A549 (cell line): ENCODE measurements around the gene ECE1.

Experiments used
- CTCF ChIP-seq: fragments of >200 bp; sonication (Bioruptor Twin); formaldehyde crosslinking; IDR thresholded peaks from 3 replicates; pipeline ENCODE4 v1.5.1; 2016
- EP300 ChIP-seq, 2 experiments: fragments of >200 bp; sonication (Bioruptor Twin); formaldehyde crosslinking; IDR thresholded peaks; 2 replicates in 1 of 2; 3 replicates in 1 of 2; pipeline ENCODE4 v1.6.1; 2016 to 2017
- KDM1A ChIP-seq: fragments of 200-600 bp; sonication (generic); IDR thresholded peaks from 2 replicates; pipeline ENCODE4 v1.6.1; 2016; ENCODE audit warnings: low read depth, mild to moderate bottlenecking
- MAX ChIP-seq: IDR thresholded peaks from 2 replicates; pipeline ENCODE4 v1.6.1; 2012
- POLR2A ChIP-seq: IDR thresholded peaks from 2 replicates; pipeline ENCODE4 v1.6.1; 2012; ENCODE audit warnings: mild to moderate bottlenecking, low read length
- RFX5 ChIP-seq: fragments of 450-650 bp; IDR thresholded peaks from 2 replicates; pipeline ENCODE4 v1.7.1; 2014; ENCODE audit warnings: antibody characterized with exemption, mild to moderate bottlenecking, moderate library complexity

GRCh38 chr1:21320410-21321108 lies 30.3 kb upstream of the ECE1 start:
- TF ChIP-seq POLR2A (no peak), RFX5 (no peak), CTCF (no peak), KDM1A (no peak), MAX (no peak), EP300 (IDR thresholded peaks at IDR 0.05) (no peak)
